ENCODE data around the gene GPR83. TPM values are rescaled to one million over a fixed set of nuclear protein-coding genes. Genes with fewer than 3 reads are reported as not detected.

GPR83 gene
- total and polyA plus RNA-seq, 7 donors: 0.10 to 0.55 (median 0.41) TPM; not detected in 2

DNA sequence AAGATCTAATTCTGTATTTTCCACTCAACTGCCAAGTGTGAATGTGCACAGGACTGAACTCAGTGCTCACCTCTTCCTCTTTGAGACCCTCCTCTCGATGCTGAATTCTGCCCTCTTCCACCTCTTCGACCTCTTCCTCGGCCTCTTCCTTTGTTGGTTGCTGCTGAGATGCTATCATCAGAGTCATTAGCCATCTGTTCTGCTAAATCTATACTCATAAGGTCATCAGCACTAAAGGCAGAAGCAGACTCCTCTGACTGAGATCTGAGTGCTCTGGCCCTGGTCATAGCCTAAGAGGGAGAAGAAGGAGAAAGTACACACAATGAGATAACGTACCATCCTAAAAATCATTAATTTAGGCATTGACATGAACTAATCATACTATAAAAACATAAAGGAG, 45.9 kb upstream of the GPR83 start:
- Histone ChIP-seq H3K9me3 (no peaks in the 10 kb centered on the region), H3K36me3 (peaks cover 0 to 42% (median 5%) of the 10 kb centered on the region in 4 donors), H3K27me3 (no peaks in the 10 kb centered on the region), H3K4me1 (no peaks in the 10 kb centered on the region), H3K27ac (no peak overlapping the region), H3K4me3 (no peak overlapping the region)
- TF ChIP-seq POLR2A (IDR thresholded peaks at IDR 0.05): no peak
- no peak for TF ChIP-seq CTCF (IDR thresholded peaks at IDR 0.05)
- TF ChIP-seq EP300 (IDR thresholded peaks at IDR 0.05): no peak
- TF ChIP-seq POLR2AphosphoS5 (IDR thresholded peaks at IDR 0.05): no peak
- no peak for DNase-seq
- intact Hi-C loops (cut with DNase I): no loop called here
- WGBS, 2 donors: 92 to 95% methylated on average over 4 of the region's 4 CpGs

DNA sequence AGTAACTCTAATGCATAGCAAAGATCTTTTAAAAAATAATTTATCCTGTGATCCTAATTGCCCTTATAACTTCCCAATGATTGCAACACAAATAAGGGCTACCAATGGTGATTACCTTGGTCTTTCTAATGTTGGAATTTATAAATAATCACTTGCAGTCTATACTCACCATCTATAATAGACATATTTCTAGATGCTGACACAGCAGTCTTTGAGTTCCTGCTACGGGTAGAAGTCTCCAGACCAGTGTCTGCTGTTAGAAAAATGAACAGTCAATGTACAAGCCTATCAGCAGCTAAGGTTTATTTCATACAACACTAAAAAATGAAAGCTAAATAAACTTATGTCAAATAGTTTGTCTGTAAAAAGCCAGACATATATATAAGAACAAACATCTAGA, 44.4 kb upstream of the GPR83 start:
- no peaks in the 10 kb centered on the region for H3K4me1 ChIP-seq
- H3K4me3 ChIP-seq: no peak overlapping the region
- DNase-seq: no peak
- no peak for TF ChIP-seq CTCF (IDR thresholded peaks at IDR 0.05)
- TF ChIP-seq POLR2A (IDR thresholded peaks at IDR 0.05): no peak
- TF ChIP-seq EP300 (IDR thresholded peaks at IDR 0.05): no peak
- no peak for TF ChIP-seq POLR2AphosphoS5 (IDR thresholded peaks at IDR 0.05)
- intact Hi-C loops (cut with DNase I): no loop called here
- peaks cover 0 to 44% (median 6%) of the 10 kb centered on the region in 4 donors for H3K36me3 ChIP-seq
- H3K27ac ChIP-seq: no peak overlapping the region
- 91 to 92% methylated on average over 1 of the region's 1 CpG for WGBS, 2 donors
- no peaks in the 10 kb centered on the region for H3K9me3 ChIP-seq
- no peaks in the 10 kb centered on the region for H3K27me3 ChIP-seq

DNA sequence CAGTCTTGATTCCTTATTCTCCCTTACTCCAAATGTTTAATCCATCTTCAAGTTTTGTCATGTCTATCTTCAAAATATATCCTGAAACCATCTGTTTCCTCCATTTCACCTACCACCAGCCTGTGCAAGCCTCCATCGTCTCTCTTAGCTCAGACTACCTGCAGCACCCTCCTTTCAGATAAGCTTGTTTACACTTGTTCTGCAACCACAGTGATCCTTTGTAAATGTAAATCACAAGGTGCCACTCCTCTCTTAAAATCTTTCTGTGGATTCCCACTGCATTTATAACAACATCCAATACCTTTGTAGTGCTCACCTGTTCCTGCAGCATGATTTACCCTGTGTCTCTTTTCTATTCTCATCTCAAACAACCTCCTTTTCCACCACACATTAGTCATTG, 31.8 kb upstream of the GPR83 start:
- no peaks in the 10 kb centered on the region for H3K27me3 ChIP-seq
- H3K9me3 ChIP-seq: no peaks in the 10 kb centered on the region
- intact Hi-C loops (cut with DNase I): no loop called here
- WGBS, 2 donors: 15 to 63% methylated on average over 1 of the region's 1 CpG
- no peak overlapping the region for H3K4me3 ChIP-seq
- H3K4me1 ChIP-seq: no peaks in the 10 kb centered on the region
- no peak overlapping the region for H3K27ac ChIP-seq
- H3K36me3 ChIP-seq: peaks cover 7 to 65% (median 14%) of the 10 kb centered on the region in 4 donors
- no peak for TF ChIP-seq EP300 (IDR thresholded peaks at IDR 0.05)
- TF ChIP-seq POLR2AphosphoS5 (IDR thresholded peaks at IDR 0.05): no peak
- TF ChIP-seq POLR2A (IDR thresholded peaks at IDR 0.05): no peak
- no peak for TF ChIP-seq CTCF (IDR thresholded peaks at IDR 0.05)
- DNase-seq: no peak

DNA sequence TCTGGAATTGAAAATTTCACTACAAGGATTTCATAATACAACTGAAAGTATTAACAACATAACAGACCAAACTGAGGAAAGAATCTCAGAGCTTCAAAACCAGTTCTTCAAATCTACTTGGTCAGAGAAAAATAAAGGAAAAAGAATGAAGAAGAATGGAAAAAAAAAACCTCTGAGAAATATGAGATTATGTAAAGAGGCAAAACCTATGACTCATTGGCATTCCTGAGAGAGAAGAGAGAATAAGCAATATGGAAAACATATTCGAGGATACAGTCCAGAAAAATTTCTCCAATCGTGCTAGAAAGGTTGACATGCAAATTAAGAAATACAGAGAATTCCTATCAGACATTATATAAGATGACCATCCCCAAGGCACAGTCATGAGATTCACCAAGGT, 23.4 kb upstream of the GPR83 start:
- Histone ChIP-seq H3K4me1 (no peaks in the 10 kb centered on the region), H3K9me3 (no peaks in the 10 kb centered on the region), H3K27ac (no peak overlapping the region), H3K27me3 (no peaks in the 10 kb centered on the region), H3K36me3 (peaks cover 3 to 47% (median 8%) of the 10 kb centered on the region in 4 donors), H3K4me3 (no peak overlapping the region)
- intact Hi-C loops (cut with DNase I): no loop called here
- TF ChIP-seq POLR2A (IDR thresholded peaks at IDR 0.05) (no peak), EP300 (IDR thresholded peaks at IDR 0.05) (no peak), CTCF (IDR thresholded peaks at IDR 0.05) (no peak), POLR2AphosphoS5 (IDR thresholded peaks at IDR 0.05) (no peak)
- no peak for DNase-seq
- WGBS, 2 donors: 91 to 96% methylated on average over 2 of the region's 2 CpGs

- 72 to 91% methylated on average over 2 of the region's 2 CpGs for WGBS, 2 donors
- TF ChIP-seq EP300 (IDR thresholded peaks at IDR 0.05) (no peak), POLR2A (IDR thresholded peaks at IDR 0.05) (no peak), POLR2AphosphoS5 (IDR thresholded peaks at IDR 0.05) (no peak), CTCF (IDR thresholded peaks at IDR 0.05) (no peak)
- Histone ChIP-seq H3K4me3 (no peak overlapping the region), H3K36me3 (peaks cover 0 to 44% (median 8%) of the 10 kb centered on the region in 4 donors), H3K4me1 (no peaks in the 10 kb centered on the region), H3K9me3 (no peaks in the 10 kb centered on the region), H3K27ac (no peak overlapping the region), H3K27me3 (no peaks in the 10 kb centered on the region)
- DNase-seq: no peak
- intact Hi-C loops (cut with DNase I): no loop called here
Observed at GRCh38 chr11:94424011-94424410, 22.8 kb upstream of the GPR83 start.

Data from sigmoid colon (tissue), 7 donors.